ENCODE measurements around the gene ZFP69. TPM values are rescaled to one million over a fixed set of nuclear protein-coding genes. Genes with fewer than 3 reads are reported as not detected.

The ZFP69 gene
- total and polyA plus RNA-seq, 10 of the 15 experiments (the other 5 are each of a cell fraction or from before 2014, with no cell fraction given) = 1.9 to 6.4 (median 3.7) TPM

- no peak for TF ChIP-seq MEF2B (IDR thresholded peaks at IDR 0.05; ENCODE audit: partially characterized antibody, poor library complexity, severe bottlenecking)
- no peak for TF ChIP-seq ZNF622 (IDR thresholded peaks at IDR 0.05)
- no peak for TF ChIP-seq IKZF1 (conservative IDR thresholded peaks at IDR 0.05)
- no peak for TF ChIP-seq E2F8 (IDR thresholded peaks at IDR 0.05; ENCODE audit: low read depth, partially characterized antibody)
- no peak for TF ChIP-seq CHD4 (IDR thresholded peaks at IDR 0.05)
- TF ChIP-seq NR2F1 (conservative IDR thresholded peaks at IDR 0.05) = no peak
- no peak for TF ChIP-seq SREBF2 (IDR thresholded peaks at IDR 0.05; ENCODE audit: low read length)
- no peak for TF ChIP-seq PRDM15 (CRISPR knock-in tag; IDR thresholded peaks at IDR 0.05)
These were observed 45.7 kb upstream of the ZFP69 start (continued) for GRCh38 chr1:40431385-40431784.

All from GM12878 (cell line).